H1 (cell line): ENCODE results near the gene MCFD2.
"Not testable (repeated sequence)": the region's sequence is repeated elsewhere in the genome, so short reads cannot be mapped to it uniquely, and the experiment has no call there.

Experiments
- BACH1 ChIP-seq: IDR thresholded peaks from 2 replicates; pipeline ENCODE4 v1.6.1; 2012; ENCODE audit warnings: low read length, improper control_type of control experiment
- CTCF ChIP-seq, 3 experiments: IDR thresholded peaks; 1 replicate in 2 of 3; 2 replicates in 1 of 3; pipeline versions ENCODE4 v1.5.1 to v1.6.1; 2011; ENCODE audit warnings: low read length in 3 of 3, mild to moderate bottlenecking in 3 of 3, inconsistent platforms in 2 of 3, low read depth in 1 of 3, moderate library complexity in 1 of 3; ENCODE audit not compliant: insufficient read depth in 1 of 3; ENCODE audit errors: control extremely low read depth in 1 of 3
- TAF1 ChIP-seq: IDR thresholded peaks from 2 replicates; pipeline ENCODE4 v1.6.1; 2011; ENCODE audit warnings: mild to moderate bottlenecking, low read depth, low read length

GRCh38 chr2:46904908-46905678 is 10.5 kb downstream of the MCFD2 start:
- not testable (repeated sequence) for TF ChIP-seq CTCF (IDR thresholded peaks at IDR 0.05; ENCODE audit: control extremely low read depth in 1 of 3, insufficient read depth in 1 of 3, low read depth in 1 of 3, low read length in 3 of 3); TAF1; BACH1
